ENCODE data around the gene ACTL8. TPM values are rescaled to one million over a fixed set of nuclear protein-coding genes. Genes with fewer than 3 reads are reported as not detected.

The ACTL8 gene
- not detected in 2 replicates for total RNA-seq

GRCh38 chr1:17755120-17755519, at the start of gene ACTL8:
TSS of gene ACTL8 (plus strand) at chr1:17755333. CDS start at chr1:17823009, 67,676 bp downstream.

Other genes starting within 250 kb of the ACTL8 start
- 98.7 and 117 TPM in 2 replicates for gene ARHGEF10L, start 215.6 kb upstream of the ACTL8 start, total RNA-seq

Measured in placental epithelial cell (primary cell).